Osteoblast (primary cell): ENCODE results near the gene ZBTB18. TPM values are rescaled to one million over a fixed set of nuclear protein-coding genes. Genes with fewer than 3 reads are reported as not detected.

Source experiments
- DNase-seq: peaks from one replicate; pipeline ENCODE4 v3.0.0; 2011; ENCODE audit warnings: low spot score, mixed read lengths; ENCODE audit not compliant: insufficient read length; ENCODE audit errors: missing footprints
- H2AFZ ChIP-seq: 2 replicates; pipeline ENCODE4 v1.6.0; 2011; ENCODE audit warnings: mild to moderate bottlenecking, low read length
- H3K27ac ChIP-seq: 2 replicates; pipeline ENCODE4 v1.5.1; 2011; ENCODE audit warnings: mild to moderate bottlenecking, low read depth, low read length, moderate library complexity
- H3K27me3 ChIP-seq: 2 replicates; pipeline ENCODE4 v1.6.0; 2012; ENCODE audit warnings: mild to moderate bottlenecking, control low read depth, inconsistent platforms, low read length, moderate library complexity; ENCODE audit not compliant: insufficient read depth
- H3K36me3 ChIP-seq: 2 replicates; pipeline ENCODE4 v1.5.1; 2011; ENCODE audit warnings: mild to moderate bottlenecking, low read length, control low read depth, moderate library complexity; ENCODE audit not compliant: insufficient read depth
- H3K4me1 ChIP-seq: 2 replicates; pipeline ENCODE4 v1.5.1; 2011; ENCODE audit warnings: mild to moderate bottlenecking, low read length, control low read depth, moderate library complexity; ENCODE audit not compliant: insufficient read depth
- H3K4me2 ChIP-seq: 2 replicates; pipeline ENCODE4 v1.6.0; 2011; ENCODE audit warnings: mild to moderate bottlenecking, low read length; ENCODE audit not compliant: insufficient read depth
- H3K4me3 ChIP-seq: fragments of 200-600 bp; sonication (generic); 3 replicates; pipeline ENCODE4 v1.5.1; 2012; ENCODE audit warnings: mild to moderate bottlenecking, low read length, inconsistent platforms; ENCODE audit not compliant: insufficient read depth
- H3K79me2 ChIP-seq: 2 replicates; pipeline ENCODE4 v1.6.0; 2012; ENCODE audit warnings: mild to moderate bottlenecking, low read length, control low read depth, inconsistent platforms; ENCODE audit not compliant: insufficient read depth
- H3K9me3 ChIP-seq: 2 replicates; pipeline ENCODE4 v1.5.1; 2011; ENCODE audit warnings: low read depth, low read length, control low read depth
- H4K20me1 ChIP-seq: 2 replicates; pipeline ENCODE4 v1.6.0; 2012; ENCODE audit warnings: mild to moderate bottlenecking, low read length, control low read depth; ENCODE audit not compliant: insufficient read depth
- total RNA-seq: library from RNA; depleted of rRNA; stranded (reverse); fragments of >200 nt; gene quantifications from 2 replicates; pipeline ENCODE4 v1.2.3, GENCODE V29; 2012
- TF ChIP-seq, protein P1 (sequence below): IDR thresholded peaks from 2 replicates; pipeline ENCODE4 v1.5.1; 2011; ENCODE audit warnings: mild to moderate bottlenecking, low read depth, low read length, moderate library complexity; ENCODE audit errors: extremely low read depth

ZBTB18 gene
- total RNA-seq, 1 donor: 10.5 TPM

DNA sequence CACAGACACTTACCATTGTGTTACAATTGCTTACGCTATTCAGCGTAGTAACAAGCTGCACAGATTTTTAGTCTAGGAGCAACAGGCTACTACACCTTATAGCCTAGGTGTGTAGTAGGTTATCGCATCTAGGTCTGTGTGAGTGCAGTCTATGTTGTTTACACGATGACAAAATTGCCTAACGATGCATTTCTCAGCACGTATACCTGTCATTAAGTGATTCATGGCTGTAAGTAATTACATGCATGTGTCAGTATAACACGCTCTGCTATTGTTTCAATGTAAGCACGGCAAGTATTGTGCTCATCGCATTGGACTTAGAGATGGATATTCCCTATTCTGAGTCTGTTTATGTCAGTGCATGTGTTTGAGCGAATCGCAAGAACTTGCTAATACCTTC, 15.7 kb upstream of the ZBTB18 start:
- no peak for DNase-seq
- Histone ChIP-seq H3K79me2 (no peaks in the 10 kb centered on the region), H3K4me3 (no peak overlapping the region), H3K36me3 (no peaks in the 10 kb centered on the region), H3K4me1 (no peaks in the 10 kb centered on the region), H3K4me2 (no peak overlapping the region), H3K27me3 (no peaks in the 10 kb centered on the region), H3K9me3 (no peaks in the 10 kb centered on the region), H4K20me1 (no peaks in the 10 kb centered on the region), H2AFZ (no peak overlapping the region), H3K27ac (no peak overlapping the region)
- TF ChIP-seq, protein P1, sequence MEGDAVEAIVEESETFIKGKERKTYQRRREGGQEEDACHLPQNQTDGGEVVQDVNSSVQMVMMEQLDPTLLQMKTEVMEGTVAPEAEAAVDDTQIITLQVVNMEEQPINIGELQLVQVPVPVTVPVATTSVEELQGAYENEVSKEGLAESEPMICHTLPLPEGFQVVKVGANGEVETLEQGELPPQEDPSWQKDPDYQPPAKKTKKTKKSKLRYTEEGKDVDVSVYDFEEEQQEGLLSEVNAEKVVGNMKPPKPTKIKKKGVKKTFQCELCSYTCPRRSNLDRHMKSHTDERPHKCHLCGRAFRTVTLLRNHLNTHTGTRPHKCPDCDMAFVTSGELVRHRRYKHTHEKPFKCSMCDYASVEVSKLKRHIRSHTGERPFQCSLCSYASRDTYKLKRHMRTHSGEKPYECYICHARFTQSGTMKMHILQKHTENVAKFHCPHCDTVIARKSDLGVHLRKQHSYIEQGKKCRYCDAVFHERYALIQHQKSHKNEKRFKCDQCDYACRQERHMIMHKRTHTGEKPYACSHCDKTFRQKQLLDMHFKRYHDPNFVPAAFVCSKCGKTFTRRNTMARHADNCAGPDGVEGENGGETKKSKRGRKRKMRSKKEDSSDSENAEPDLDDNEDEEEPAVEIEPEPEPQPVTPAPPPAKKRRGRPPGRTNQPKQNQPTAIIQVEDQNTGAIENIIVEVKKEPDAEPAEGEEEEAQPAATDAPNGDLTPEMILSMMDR: no peak

- Histone ChIP-seq H3K36me3 (no peaks in the 10 kb centered on the region), H3K27ac (no peak overlapping the region), H3K79me2 (no peaks in the 10 kb centered on the region), H3K9me3 (no peaks in the 10 kb centered on the region), H3K4me3 (no peak overlapping the region), H3K27me3 (no peaks in the 10 kb centered on the region), H4K20me1 (no peaks in the 10 kb centered on the region), H3K4me2 (no peak overlapping the region), H2AFZ (no peak overlapping the region), H3K4me1 (no peaks in the 10 kb centered on the region)
- no peak for DNase-seq
- TF ChIP-seq, protein P1: no peak
Observed at GRCh38 chr1:244037252-244037651, 13.8 kb upstream of the ZBTB18 start.

DNA sequence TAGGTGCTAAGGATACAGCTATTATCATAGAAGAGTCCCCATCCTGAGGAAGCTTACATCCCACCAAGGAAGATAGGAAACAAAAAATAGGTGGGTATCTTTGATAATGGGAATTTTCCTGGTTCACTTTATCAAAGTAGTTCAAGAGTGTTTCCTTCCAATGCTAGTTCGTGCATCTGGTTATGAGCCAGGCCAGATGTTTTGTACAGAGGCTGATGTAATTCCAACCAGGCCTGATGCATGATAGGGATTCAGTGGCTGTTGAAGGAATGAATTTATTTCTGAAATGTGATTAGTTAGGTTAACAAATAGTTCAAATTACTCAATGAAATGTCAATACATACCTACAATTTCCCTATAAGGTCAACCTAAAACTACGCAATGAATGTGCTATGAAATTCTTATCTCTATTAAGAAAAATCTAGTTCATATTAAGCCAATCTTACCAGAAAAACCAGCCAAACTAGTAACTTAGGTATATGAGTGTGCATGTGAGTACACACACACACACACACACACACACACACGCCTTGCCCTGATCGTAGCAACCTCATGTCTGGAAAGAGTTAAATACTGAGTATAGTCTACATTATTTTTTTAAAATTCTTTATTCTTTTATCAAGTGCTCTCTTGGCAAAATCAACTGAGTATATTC, 9.5 kb upstream of the ZBTB18 start:
- no peaks in the 10 kb centered on the region for H3K79me2 ChIP-seq

DNA sequence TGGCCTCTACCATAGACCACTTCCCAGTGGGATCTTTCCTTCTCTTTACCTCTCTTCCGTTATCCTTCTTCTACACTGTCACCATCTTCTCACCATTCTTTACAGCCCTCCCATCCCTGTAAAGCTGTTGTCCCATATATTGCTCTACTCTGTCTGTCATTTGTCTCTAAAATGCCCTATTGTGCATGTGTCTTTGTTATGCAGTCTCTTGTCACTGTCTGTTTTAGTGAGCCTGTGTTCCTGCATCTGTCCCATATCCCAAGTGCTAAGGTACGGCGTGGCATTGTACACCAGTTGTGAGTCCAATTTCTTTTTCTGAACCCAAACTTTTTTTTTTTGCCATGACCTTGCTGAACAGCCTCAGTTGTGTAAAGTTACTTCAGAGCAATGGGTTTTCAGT, 8.8 kb upstream of the ZBTB18 start:
- no peak overlapping the region for H3K4me3 ChIP-seq
- no peak overlapping the region for H2AFZ ChIP-seq
- no peaks in the 10 kb centered on the region for H3K9me3 ChIP-seq
- TF ChIP-seq, protein P1: no peak
- no peaks in the 10 kb centered on the region for H3K36me3 ChIP-seq
- H4K20me1 ChIP-seq: no peaks in the 10 kb centered on the region
- no peak for DNase-seq
- no peak overlapping the region for H3K4me2 ChIP-seq
- H3K79me2 ChIP-seq: no peaks in the 10 kb centered on the region
- H3K27ac ChIP-seq: no peak overlapping the region
- H3K27me3 ChIP-seq: no peaks in the 10 kb centered on the region
- peaks cover 4% of the 10 kb centered on the region for H3K4me1 ChIP-seq

More for the DNA sequence above, 9.5 kb upstream of the ZBTB18 start:
- H3K27me3 ChIP-seq: no peaks in the 10 kb centered on the region
- TF ChIP-seq, protein P1: no peak
- no peaks in the 10 kb centered on the region for H4K20me1 ChIP-seq
- DNase-seq: no peak
- H3K9me3 ChIP-seq: no peaks in the 10 kb centered on the region
- no peaks in the 10 kb centered on the region for H3K4me1 ChIP-seq
- H3K4me3 ChIP-seq: no peak overlapping the region
- no peak overlapping the region for H3K4me2 ChIP-seq
- H3K27ac ChIP-seq: no peak overlapping the region
- H2AFZ ChIP-seq: no peak overlapping the region
- H3K36me3 ChIP-seq: no peaks in the 10 kb centered on the region
